ENCODE measurements around the gene PTPN3.

- TF ChIP-seq, protein P1, sequence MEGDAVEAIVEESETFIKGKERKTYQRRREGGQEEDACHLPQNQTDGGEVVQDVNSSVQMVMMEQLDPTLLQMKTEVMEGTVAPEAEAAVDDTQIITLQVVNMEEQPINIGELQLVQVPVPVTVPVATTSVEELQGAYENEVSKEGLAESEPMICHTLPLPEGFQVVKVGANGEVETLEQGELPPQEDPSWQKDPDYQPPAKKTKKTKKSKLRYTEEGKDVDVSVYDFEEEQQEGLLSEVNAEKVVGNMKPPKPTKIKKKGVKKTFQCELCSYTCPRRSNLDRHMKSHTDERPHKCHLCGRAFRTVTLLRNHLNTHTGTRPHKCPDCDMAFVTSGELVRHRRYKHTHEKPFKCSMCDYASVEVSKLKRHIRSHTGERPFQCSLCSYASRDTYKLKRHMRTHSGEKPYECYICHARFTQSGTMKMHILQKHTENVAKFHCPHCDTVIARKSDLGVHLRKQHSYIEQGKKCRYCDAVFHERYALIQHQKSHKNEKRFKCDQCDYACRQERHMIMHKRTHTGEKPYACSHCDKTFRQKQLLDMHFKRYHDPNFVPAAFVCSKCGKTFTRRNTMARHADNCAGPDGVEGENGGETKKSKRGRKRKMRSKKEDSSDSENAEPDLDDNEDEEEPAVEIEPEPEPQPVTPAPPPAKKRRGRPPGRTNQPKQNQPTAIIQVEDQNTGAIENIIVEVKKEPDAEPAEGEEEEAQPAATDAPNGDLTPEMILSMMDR (IDR thresholded peaks at IDR 0.05), result no peak
- no peak for TF ChIP-seq POLR2AphosphoS5 (IDR thresholded peaks at IDR 0.05; ENCODE audit: low read depth, low read length)
These were observed 12.4 kb upstream of the PTPN3 start for GRCh38 chr9:109510506-109510905.
